ENCODE data around the gene GRAP.

- no peak for TF ChIP-seq CTCF (tag by site-specific recombination; IDR thresholded peaks at IDR 0.05)
- no peak for TF ChIP-seq ZNF658 (tag by site-specific recombination; IDR thresholded peaks at IDR 0.05)
- no peak for TF ChIP-seq ZBTB6 (tag by site-specific recombination; IDR thresholded peaks at IDR 0.05)
- TF ChIP-seq YY1 (tag by site-specific recombination; IDR thresholded peaks at IDR 0.05), result no peak
- TF ChIP-seq ZBTB20 (tag by site-specific recombination; IDR thresholded peaks at IDR 0.05), result no peak
- no peak for TF ChIP-seq ZNF423 (tag by site-specific recombination; IDR thresholded peaks at IDR 0.05)
- no peak for TF ChIP-seq REST (tag by site-specific recombination; IDR thresholded peaks at IDR 0.05)
- TF ChIP-seq ZNF302 (tag by site-specific recombination; IDR thresholded peaks at IDR 0.05; ENCODE audit: low read depth), result no peak
- TF ChIP-seq ZNF274 (IDR thresholded peaks at IDR 0.05; ENCODE audit: low read length), result no peak
- no peak for TF ChIP-seq ZNF274 (tag by site-specific recombination; IDR thresholded peaks at IDR 0.05; ENCODE audit: borderline replicate concordance)
- TF ChIP-seq ZNF433 (tag by site-specific recombination; IDR thresholded peaks at IDR 0.05; ENCODE audit: low read depth), result no peak
Observed at GRCh38 chr17:18976201-18976600, 70.6 kb downstream of the GRAP start.

Measured in HEK293 (cell line).